ENCODE measurements around the gene B4GALT1. TPM values are rescaled to one million over a fixed set of nuclear protein-coding genes. Genes with fewer than 3 reads are reported as not detected.
"Not testable (repeated sequence)": the region's sequence is repeated elsewhere in the genome, so short reads cannot be mapped to it uniquely, and the experiment has no call there.

The B4GALT1 gene
- total RNA-seq, 1 experiment from 2014 or later: 34.5 TPM

DNA sequence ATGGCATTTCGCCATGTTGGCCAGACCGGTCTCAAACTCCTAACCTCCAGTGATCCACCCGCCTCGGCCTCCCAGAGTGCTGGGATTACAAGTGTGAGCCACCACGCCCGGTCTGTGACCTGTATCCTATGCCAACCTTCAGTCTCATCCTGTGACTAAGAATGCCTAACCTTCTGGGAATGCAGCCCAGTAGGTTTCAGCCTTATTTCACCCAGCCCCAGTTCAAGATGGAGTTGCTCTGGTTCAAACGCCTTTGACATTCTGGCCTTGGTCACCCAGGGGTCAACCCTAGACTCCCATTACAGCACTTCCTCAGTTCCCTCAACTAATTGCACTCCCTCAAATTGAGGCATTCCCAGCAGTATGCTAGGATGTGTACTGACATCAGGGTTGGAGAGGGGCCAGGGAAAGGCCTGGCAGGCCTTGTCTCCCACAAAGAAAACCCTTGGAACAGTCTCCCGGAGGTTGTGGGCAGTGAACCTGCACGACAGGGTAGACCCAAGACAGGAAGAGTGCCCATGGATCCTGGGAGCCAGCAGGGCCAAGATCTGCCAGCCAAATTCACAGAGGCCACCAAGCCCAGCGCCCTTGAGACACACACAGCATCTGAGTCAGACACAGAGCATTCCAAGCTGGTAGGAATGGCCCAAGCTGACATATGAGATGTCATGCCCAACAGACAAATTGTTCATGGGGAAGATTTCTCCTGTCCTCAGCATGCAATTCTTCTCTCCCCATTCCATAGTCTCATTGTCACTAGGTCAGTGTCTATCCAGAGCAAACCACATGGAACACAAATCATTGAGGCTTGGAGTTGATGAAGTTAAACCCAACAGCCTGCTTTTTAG, 65.8 kb downstream of the B4GALT1 start:
- DNase-seq (ENCODE audit: low spot score): peak; percentile 50

DNA sequence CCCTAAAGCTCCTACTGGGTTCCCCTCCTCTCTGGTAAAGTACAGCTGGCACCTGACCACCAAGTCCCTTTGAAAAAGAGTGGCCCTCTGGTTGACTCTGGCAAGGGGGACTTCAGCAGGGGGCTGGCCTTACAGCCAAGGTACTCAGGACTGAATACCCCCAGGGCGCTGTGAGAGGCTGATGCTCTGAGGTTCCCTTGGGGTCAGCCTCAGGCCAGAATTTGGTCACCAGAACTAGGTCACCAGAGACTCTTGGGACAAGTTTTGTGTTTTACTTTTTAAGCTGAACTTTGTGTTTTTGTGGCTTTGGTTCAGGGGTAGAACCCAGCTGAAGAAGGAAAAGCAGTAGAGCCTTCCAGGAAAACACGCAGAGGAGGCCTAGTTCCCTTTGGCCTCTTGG, 67.4 kb downstream of the B4GALT1 start:
- no peak for DNase-seq (ENCODE audit: low spot score)

DNA sequence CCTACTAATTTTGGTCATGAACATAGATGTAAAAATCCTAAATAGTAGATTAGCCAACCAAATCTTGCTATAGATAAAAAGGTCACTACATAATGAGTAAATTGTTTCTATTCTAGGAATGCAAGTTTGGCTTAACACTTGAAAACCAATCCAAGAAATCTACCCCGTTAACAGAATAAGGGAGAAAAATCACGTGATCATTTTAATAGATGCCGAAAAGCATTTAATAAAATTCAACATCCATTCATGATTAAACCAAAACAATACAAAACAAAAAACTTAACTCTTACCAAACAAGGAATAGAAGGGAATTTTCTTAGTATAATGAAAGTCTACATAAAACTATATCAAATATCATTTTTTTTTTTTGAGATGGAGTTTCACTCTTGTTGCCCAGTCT, 69.9 kb downstream of the B4GALT1 start:
- no peak for DNase-seq (ENCODE audit: low spot score)

- DNase-seq (ENCODE audit: low spot score): no peak
Observed at GRCh38 chr9:33092634-33093033, 74.5 kb downstream of the B4GALT1 start.

GRCh38 chr9:33085672-33086071, 81.5 kb downstream of the B4GALT1 start:
- not testable (repeated sequence) for DNase-seq (ENCODE audit: low spot score)

- DNase-seq (ENCODE audit: low spot score): no peak
Observed at GRCh38 chr9:33082538-33083326, 84.4 kb downstream of the B4GALT1 start.

DNA sequence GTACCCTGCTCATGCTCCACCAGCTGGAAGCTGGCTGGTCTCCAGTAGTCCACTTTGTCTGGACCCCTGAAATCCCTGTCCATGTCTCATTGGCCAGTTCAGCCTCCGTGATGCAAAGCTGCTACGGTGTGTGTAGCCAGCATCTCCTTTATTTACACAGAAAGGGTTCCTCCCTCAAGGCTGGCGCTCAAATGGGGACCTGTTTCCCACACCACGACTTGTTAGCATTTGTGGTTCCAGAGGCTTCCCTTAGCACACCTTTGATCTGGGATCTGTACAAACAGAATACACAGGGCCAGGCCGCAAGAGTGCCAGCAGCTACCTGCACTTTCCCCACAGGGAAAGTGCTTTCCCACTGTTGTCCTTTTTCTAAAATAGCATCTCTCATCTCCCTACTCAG, 85.0 kb downstream of the B4GALT1 start:
- no peak for DNase-seq (ENCODE audit: low spot score)

DNA sequence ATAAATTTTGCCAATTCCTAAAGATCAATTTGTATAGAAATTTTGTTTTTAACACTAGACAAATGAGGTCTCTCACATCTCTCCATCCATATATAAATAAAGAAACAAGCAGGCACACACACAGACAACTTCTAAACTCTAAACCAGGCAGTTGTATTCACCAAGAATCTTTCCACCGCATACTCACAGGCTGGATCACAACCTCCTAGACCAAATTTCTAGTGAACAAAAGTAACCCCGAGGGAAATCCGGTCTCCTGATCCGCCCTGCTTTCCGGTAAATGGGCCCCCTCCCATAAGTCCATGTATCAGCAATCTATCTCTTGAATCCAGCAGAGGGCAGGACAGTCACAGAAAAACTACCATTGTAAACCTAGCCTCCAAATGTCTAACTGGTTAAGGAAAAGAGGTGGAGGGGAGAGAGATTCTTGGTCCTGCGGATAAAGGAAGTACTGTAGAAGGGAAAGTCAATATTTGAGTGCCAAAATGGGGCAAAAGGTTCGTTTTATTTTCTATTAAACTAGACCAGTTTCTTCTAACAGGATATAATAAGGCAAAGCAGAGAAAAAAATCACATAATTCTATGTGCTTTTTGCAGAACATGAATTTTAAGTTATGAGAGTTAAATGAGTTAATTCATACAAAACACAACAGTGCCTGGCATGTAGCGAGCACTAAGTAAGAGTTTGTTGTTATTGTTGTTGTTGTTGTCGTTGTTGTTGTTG, 85.8 kb downstream of the B4GALT1 start:
- DNase-seq (ENCODE audit: low spot score): peak; percentile 92

DNA sequence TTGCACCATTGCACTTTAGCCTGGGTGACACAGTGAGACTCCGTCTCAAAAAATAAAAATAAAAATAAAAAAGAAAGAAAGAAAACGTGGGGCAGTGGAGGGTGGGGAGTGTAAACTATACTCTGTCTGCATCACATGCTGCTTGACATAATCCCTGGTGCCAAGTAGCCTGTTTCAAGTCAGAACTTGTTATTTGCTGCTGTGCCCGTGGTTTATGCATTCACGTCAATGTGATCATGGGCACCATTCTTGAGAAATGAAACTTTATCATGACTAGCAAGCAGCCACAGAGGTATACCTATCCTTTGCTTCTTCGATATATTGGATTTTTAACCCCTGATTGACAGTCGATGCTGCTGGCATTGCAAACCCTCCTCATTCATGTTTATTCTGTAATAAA, 86.6 kb downstream of the B4GALT1 start:
- DNase-seq (ENCODE audit: low spot score): no peak

DNA sequence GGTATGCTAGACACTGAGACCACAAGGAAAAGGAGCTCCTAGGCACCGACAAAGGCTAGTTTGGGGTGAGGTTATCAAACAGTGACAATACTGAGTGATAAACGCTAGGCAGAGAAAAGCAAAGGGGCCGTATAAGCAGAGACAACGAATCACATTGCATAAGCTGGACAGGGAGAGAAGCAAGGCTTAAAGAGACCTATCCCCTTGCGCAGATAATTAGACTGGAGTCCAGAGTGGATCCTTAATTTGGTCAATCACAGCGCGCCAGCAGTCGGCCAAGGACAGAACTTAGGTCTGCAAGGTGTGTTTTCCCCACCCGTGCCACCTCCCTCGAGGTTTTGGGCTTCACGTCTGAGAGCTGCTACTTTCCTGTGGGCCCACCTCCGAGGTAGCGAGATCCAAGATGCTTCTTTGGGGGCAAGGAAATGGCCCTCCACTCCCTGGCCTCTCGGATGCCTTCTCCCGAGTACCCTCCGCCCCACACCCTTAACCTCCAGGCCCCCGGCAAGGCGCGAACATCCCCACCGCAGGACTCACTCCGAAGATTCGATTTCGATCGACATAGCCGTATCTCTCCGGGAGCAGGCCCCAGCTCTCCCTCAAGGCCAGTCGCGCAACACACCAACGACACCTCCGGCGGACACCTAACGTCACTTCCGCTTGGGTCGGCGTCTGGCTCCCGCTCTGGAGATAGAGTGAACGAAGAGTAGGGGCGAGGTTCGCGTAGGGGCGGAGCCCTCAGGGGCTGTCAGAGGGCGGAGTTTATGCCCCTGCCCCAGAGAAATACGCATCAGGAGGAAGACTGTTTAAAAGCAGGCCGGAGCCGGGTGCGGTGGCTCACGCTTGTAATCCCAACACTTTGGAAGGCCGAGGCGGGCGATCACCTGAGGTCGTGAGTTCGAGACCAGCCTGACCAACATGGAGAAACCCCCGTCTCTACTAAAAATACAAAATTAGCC, 90.8 kb downstream of the B4GALT1 start, which contains the start of gene SMU1:
Gene SMU1, minus strand, starts transcription at position 629 of the 959 bp plus-strand sequence. Its CDS starts 66 bp downstream, at position 563.
- peak; percentile 96 for DNase-seq (ENCODE audit: low spot score)

DNA sequence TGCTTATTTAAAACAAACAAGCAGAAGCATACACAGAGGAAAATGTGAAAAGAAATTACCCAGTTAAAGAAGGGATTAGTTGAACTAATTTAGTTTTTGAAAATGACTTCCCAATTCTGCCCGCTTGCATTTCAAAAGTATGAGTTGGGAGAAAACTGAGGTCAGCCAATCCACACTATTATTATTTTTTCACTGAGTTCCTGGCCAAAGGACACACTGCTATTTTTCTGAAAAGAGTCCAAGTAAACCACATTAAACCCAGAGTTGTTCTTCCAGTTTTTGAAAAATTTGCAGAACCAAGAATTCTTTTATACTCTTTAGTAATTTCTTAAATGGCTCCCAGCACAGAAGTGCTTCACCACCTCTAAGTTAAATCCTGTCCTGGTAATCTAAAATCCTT, 98.1 kb downstream of the B4GALT1 start:
- no peak for DNase-seq (ENCODE audit: low spot score)

DNA sequence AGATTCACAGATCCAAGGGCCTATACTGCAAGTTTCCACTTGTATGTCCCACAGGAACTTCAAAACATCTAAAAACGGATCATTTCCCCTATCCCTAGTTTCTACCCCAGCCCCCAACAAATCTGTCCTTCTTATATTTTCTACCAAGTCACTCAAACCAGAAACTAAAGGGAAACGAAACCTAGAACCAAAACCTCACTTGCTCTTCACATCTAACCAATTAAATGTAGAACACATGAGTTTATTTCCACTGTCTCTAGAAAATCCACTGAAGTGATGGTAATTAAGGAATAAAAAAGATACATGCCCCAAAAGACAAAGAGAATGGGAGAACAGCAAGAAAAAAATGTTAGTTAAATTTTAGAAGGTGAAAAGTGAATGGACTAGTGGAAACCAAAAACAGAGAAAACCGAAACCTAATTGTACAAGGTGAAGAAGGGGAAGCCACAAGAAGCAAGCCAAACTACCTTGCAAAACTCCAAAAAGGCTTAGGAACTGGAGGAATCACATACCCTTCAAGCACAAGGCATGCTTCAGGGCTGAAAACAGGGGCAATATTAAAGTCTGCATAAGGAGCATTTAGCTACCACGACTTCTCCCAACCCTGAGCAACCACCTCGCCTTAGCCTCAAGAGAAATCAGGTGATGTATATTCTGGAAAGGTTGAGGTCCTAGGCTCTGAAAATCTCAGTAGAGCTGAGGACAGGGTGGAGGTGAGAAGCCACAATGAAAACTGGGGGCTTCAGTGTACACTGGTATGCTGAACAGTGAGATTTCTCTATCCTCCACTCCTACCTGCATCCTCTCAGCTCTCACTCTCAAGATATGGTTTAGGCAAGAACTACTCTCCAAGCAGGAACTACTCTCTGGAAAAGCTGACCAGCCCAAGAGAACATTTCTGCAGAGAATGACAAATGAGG, 101.7 kb downstream of the B4GALT1 start:
- no peak for DNase-seq (ENCODE audit: low spot score)

Other genes with a start within 250 kb of the B4GALT1 start
- gene APTX, start 165.7 kb downstream of the B4GALT1 start, total RNA-seq (2014; rRNA removed; shearing (Covaris generic)): 28.8 and 44.5 TPM in 2 replicates
- gene DNAJA1, start 142.1 kb downstream of the B4GALT1 start, total RNA-seq (2014; rRNA removed; shearing (Covaris generic)): 158 and 253 TPM in 2 replicates
- gene SMU1, start 90.7 kb downstream of the B4GALT1 start, total RNA-seq (2014; rRNA removed; shearing (Covaris generic)): 31.8 and 32.0 TPM in 2 replicates
- gene SPINK4, start 72.8 kb upstream of the B4GALT1 start, total RNA-seq (2014; rRNA removed; shearing (Covaris generic)): 4.5 TPM in 1 of 2 replicates, not detected in the other
- gene BAG1, start 97.4 kb upstream of the B4GALT1 start, total RNA-seq (2014; rRNA removed; shearing (Covaris generic)): 58.8 and 67.4 TPM in 2 replicates
- 129 and 164 TPM in 2 replicates for gene CHMP5, start 97.7 kb upstream of the B4GALT1 start, total RNA-seq (2014; rRNA removed; shearing (Covaris generic))
- gene NFX1, start 123.2 kb upstream of the B4GALT1 start, total RNA-seq (2014; rRNA removed; shearing (Covaris generic)): 15.2 and 19.8 TPM in 2 replicates
- gene AQP7, start 235.2 kb upstream of the B4GALT1 start, total RNA-seq (2014; rRNA removed; shearing (Covaris generic)): 0.97 TPM in 1 of 2 replicates, not detected in the other

Measured in H4 (cell line).